Transverse colon (tissue), 4 donors: ENCODE results near the gene C10orf105. TPM values are rescaled to one million over a fixed set of nuclear protein-coding genes. Genes with fewer than 3 reads are reported as not detected.

ENCODE experiments used
- DNase-seq: peaks from one replicate; pipeline ENCODE4 v3.0.0-alpha.2; 2019
- H3K27ac ChIP-seq, 4 donors: fragments of 200-600 bp; sonication (generic); 2 replicates each; pipeline ENCODE4 v1.5.1; 2016 to 2018; ENCODE audit warnings: inconsistent platforms in 4 of 4
- H3K27me3 ChIP-seq: fragments of 200-600 bp; sonication (generic); 2 replicates; pipeline ENCODE4 v1.5.1; 2017; ENCODE audit warnings: inconsistent platforms
- H3K36me3 ChIP-seq, 4 donors: fragments of 200-600 bp; sonication (generic); 2 replicates each; pipeline ENCODE4 v1.5.1; 2017 to 2019; ENCODE audit warnings: inconsistent platforms in 4 of 4
- H3K4me1 ChIP-seq, 4 donors: fragments of 200-600 bp; sonication (generic); 2 replicates each; pipeline ENCODE4 v1.5.1; 2017 to 2020; ENCODE audit warnings: inconsistent platforms in 4 of 4
- H3K4me3 ChIP-seq, 4 donors: fragments of 200-600 bp; sonication (generic); 1 replicate in 1 of 4; 2 replicates in 3 of 4; pipeline versions ENCODE4 v1.5.1 to v1.6.1; 2017 to 2019; ENCODE audit warnings: inconsistent platforms in 4 of 4
- H3K9me3 ChIP-seq, 2 donors: fragments of 200-600 bp; sonication (generic); 2 replicates each; pipeline ENCODE4 v1.5.1; 2017 to 2019; ENCODE audit warnings: inconsistent platforms in 2 of 2
- EP300 ChIP-seq: sonication (generic); formaldehyde crosslinking; IDR thresholded peaks from one replicate; pipeline ENCODE4 v1.6.1; 2017; ENCODE audit warnings: antibody characterized with exemption, low read depth
- POLR2A ChIP-seq: fragments of 450-650 bp; IDR thresholded peaks from one replicate; pipeline ENCODE4 v1.6.1; 2016; ENCODE audit warnings: antibody characterized with exemption, mild to moderate bottlenecking, moderate library complexity
- POLR2AphosphoS5 ChIP-seq, 3 donors: sonication (generic); formaldehyde crosslinking; IDR thresholded peaks; one replicate each; pipeline ENCODE4 v1.6.1; 2016; ENCODE audit warnings: antibody characterized with exemption in 3 of 3
- WGBS, 2 donors: methylation state at CpG; one replicate each; pipeline ENCODE4 v1.1.5; 2018; ENCODE audit warnings: low coverage in 1 of 2; 5-methylcytosine and 5-hydroxymethylcytosine counted together
- in situ Hi-C, 4 donors: fragments of 200-750 bp; cut with MboI; loops; one replicate each; pipeline versions ENCODE4 v1.15.0 to v1.15.1; 2017; ENCODE audit warnings: low sequenced_read_pairs in 3 of 4, low pct_ligation_motif_present in 1 of 4, low pct_unique_long_range_greater_than_20kb in 1 of 4
- intact Hi-C: fragments of 100-400 bp; cut with DNase I; formaldehyde crosslinking; loops from one replicate; pipeline ENCODE4 v1.15.1; 2023; ENCODE audit warnings: low total_unique reads
- total RNA-seq, 4 donors: library from RNA; depleted of rRNA; stranded (reverse); fragments of >200 nt; gene quantifications; one replicate each; pipeline ENCODE4 v1.1.0, GENCODE V29; 2016
- TF ChIP-seq, protein P1 (sequence below), 5 experiments: fragments of 200-600 bp in 3 of 5; fragments of 450-650 bp in 2 of 5; sonication (generic) in 3 of 5; IDR thresholded peaks; 1 replicate in 2 of 5; 2 replicates in 3 of 5; pipeline ENCODE4 v1.5.1; 2016 to 2017; ENCODE audit warnings: antibody characterized with exemption in 5 of 5, inconsistent platforms in 3 of 5, mild to moderate bottlenecking in 2 of 5, moderate library complexity in 1 of 5

The C10orf105 gene
- total RNA-seq, 4 donors from 2014 or later = 0.16 TPM; not detected in 3

DNA sequence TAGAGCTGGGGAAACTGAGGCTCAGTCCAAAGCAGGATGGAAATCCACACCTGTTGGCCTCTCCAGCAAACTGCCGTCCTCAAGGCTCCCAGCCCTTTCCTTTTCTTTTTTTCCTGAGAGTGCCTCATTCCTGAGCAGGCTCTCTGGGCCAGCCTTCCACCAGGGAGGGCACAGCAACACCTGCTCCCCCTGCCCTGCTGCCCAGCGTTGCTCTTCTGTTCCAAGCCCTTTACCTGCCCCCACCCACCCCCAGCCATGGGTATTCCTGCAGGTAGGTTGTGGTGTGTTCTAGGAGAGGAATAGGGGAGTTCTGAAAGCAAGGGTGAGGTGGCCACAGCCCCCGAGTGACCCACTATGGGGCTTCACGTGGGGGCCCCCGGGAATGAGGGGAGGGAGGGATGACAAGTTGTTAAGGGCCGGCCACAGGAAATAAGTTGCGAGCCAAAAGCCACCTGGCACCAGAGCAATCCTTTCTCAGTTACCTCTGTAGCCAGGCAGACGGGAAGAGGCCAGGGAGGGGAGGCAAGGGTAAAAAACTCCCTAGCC lies 34.5 kb upstream of the C10orf105 start:
- in situ Hi-C loops (no loop called here), intact Hi-C loops (no loop called here)
- TF ChIP-seq POLR2A (no peak), EP300 (no peak), POLR2AphosphoS5 (IDR thresholded peaks at IDR 0.05) (no peak)
- TF ChIP-seq, protein P1, sequence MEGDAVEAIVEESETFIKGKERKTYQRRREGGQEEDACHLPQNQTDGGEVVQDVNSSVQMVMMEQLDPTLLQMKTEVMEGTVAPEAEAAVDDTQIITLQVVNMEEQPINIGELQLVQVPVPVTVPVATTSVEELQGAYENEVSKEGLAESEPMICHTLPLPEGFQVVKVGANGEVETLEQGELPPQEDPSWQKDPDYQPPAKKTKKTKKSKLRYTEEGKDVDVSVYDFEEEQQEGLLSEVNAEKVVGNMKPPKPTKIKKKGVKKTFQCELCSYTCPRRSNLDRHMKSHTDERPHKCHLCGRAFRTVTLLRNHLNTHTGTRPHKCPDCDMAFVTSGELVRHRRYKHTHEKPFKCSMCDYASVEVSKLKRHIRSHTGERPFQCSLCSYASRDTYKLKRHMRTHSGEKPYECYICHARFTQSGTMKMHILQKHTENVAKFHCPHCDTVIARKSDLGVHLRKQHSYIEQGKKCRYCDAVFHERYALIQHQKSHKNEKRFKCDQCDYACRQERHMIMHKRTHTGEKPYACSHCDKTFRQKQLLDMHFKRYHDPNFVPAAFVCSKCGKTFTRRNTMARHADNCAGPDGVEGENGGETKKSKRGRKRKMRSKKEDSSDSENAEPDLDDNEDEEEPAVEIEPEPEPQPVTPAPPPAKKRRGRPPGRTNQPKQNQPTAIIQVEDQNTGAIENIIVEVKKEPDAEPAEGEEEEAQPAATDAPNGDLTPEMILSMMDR (IDR thresholded peaks at IDR 0.05) = no peak
- peaks cover 0 to 2% (median 0%) of the 10 kb centered on the region in 4 donors for H3K36me3 ChIP-seq
- no peak overlapping the region for H3K4me3 ChIP-seq
- H3K27ac ChIP-seq = peak overlapping the region; percentile 56 to 84 (median 78)
- H3K4me1 ChIP-seq = peaks cover 25 to 72% (median 34%) of the 10 kb centered on the region in 4 donors
- H3K9me3 ChIP-seq = no peaks in the 10 kb centered on the region
- WGBS, 2 donors = 58% methylated on average over 8 of the region's 8 CpGs; no CpG with 5 or more reads in 1 of the 2 donors
- no peak for DNase-seq
- H3K27me3 ChIP-seq = no peaks in the 10 kb centered on the region

GRCh38 chr10:71753091-71753959 lies 33.7 kb upstream of the C10orf105 start:
- H3K27me3 ChIP-seq = no peaks in the 10 kb centered on the region
- no peaks in the 10 kb centered on the region for H3K9me3 ChIP-seq
- H3K4me3 ChIP-seq = no peak overlapping the region
- H3K36me3 ChIP-seq = no peaks in the 10 kb centered on the region
- DNase-seq = peak; percentile 59
- H3K4me1 ChIP-seq = peaks cover 32 to 78% (median 41%) of the 10 kb centered on the region in 4 donors
- intact Hi-C loops (no loop called here), in situ Hi-C loops (no loop called here)
- H3K27ac ChIP-seq = peak overlapping the region; percentile 56 to 84 (median 78)
- WGBS, 2 donors = 64 to 78% methylated on average over 5 to 13 of the region's 15 CpGs
- TF ChIP-seq POLR2AphosphoS5 (IDR thresholded peaks at IDR 0.05) = peak in 1 of 3 donors; percentile 16
- TF ChIP-seq, protein P1 (IDR thresholded peaks at IDR 0.05) = no peak
- peak; percentile 29 for TF ChIP-seq POLR2A
- TF ChIP-seq EP300 = no peak

DNA sequence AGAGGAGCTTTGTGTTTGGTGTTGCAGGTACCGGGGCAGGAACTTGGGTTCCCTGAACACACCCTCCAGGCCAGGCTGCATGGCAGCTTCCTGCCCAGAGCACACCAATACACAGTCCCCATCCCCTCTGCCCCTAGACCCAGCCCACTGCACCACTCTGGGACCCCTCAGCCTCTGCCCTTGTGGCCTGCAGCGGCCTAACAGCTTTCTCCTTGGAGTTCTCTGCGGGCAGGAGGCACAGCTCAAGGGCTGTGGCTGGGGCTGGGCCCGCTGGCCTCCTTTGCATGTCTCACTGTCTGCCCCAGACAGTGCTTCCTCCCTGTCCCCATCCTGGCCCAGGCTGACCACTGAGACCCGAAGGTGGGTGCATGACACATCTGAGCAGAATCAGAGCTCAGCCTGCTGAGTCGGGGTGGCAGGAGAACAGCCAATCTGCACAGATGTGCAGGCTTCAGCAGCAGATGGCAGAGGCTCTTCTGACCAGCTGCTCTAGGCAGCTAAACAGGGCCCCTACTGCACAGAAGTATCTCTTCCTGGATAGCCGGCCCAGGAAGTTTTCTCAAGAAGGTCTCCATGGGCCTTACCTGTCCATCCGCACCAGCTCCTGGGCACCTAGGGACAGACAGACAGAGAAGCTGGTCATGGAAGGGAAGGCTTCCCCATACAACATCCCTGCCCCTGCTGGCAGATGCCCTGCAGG lies 33.0 kb upstream of the C10orf105 start:
- Histone ChIP-seq H3K4me1 (peaks cover 40 to 78% (median 48%) of the 10 kb centered on the region in 4 donors), H3K27ac (peak overlapping the region; percentile 56 to 84 (median 78)), H3K27me3 (no peaks in the 10 kb centered on the region), H3K9me3 (no peaks in the 10 kb centered on the region), H3K4me3 (no peak overlapping the region), H3K36me3 (no peaks in the 10 kb centered on the region)
- 68% methylated on average over 8 of the region's 8 CpGs; no CpG with 5 or more reads in 1 of the 2 donors for WGBS, 2 donors
- TF ChIP-seq POLR2A (no peak), POLR2AphosphoS5 (IDR thresholded peaks at IDR 0.05) (peak in 1 of 3 donors; percentile 56)
- peak; percentile 70 for DNase-seq
- intact Hi-C loops (no loop called here), in situ Hi-C loops (no loop called here)

DNA sequence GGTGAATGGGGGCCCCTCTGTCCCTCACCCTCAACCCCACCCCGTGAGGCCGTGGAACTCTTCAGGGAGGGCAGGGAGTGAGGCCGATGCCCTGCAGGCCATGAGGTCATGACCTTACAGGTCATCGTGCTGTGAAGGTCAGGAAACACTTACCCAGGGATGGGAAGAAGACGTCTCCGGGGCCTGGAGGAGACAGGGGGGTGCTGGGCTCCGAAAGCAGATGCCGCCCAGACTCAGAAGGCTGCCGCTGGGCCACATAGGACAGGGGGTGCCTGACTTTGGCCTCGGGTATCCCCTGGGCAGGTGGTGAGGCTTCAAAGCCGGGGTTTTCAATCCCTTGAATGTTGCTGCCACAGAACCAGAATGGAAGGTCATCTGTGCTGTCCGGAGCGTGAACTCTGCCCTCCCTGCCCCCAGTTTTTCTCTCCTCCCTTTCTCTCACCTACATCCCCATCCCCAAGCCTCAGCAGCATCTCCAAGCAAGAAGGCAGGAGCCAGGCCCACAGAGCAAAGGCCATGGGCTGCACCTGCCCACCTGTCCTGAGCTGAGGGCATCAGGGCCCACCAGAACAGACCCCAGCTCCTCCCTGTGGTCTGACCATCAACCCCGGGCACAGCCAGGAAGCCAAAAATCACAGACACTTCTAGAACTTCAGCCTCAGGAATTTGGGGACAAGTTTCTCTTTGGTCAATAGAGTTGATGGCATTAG lies 32.1 kb upstream of the C10orf105 start:
- H3K36me3 ChIP-seq = no peaks in the 10 kb centered on the region
- H3K27ac ChIP-seq = peak overlapping the region; percentile 56 to 84 (median 78)

More for the DNA sequence above, 32.1 kb upstream of the C10orf105 start:
- intact Hi-C loops (no loop called here), in situ Hi-C loops (no loop called here)
- no peak for DNase-seq
- Histone ChIP-seq H3K4me3 (no peak overlapping the region), H3K4me1 (peaks cover 46 to 81% (median 55%) of the 10 kb centered on the region in 4 donors), H3K9me3 (no peaks in the 10 kb centered on the region), H3K27me3 (no peaks in the 10 kb centered on the region)
- TF ChIP-seq, protein P1 (IDR thresholded peaks at IDR 0.05) = no peak
- TF ChIP-seq EP300 = no peak
- no peak for TF ChIP-seq POLR2AphosphoS5 (IDR thresholded peaks at IDR 0.05)
- TF ChIP-seq POLR2A = no peak
- 79% methylated on average over 14 of the region's 14 CpGs; no CpG with 5 or more reads in 1 of the 2 donors for WGBS, 2 donors
